IMR-90 (cell line): Measurements from ENCODE around the gene ZNF579.

Experiments used
- CEBPB ChIP-seq: IDR thresholded peaks from 2 replicates; pipeline ENCODE4 v1.6.1; 2012; ENCODE audit warnings: low read depth, low read length, improper control_type of control experiment
- CTCF ChIP-seq: conservative IDR thresholded peaks from 2 replicates; pipeline ENCODE4 v1.5.1; 2012; ENCODE audit warnings: mild to moderate bottlenecking, low read depth, low read length, improper control_type of control experiment
- MAZ ChIP-seq: IDR thresholded peaks from 2 replicates; pipeline ENCODE4 v1.6.1; 2012; ENCODE audit warnings: low read depth, mild to moderate bottlenecking, low read length, improper control_type of control experiment, moderate library complexity, borderline replicate concordance
- POLR2A ChIP-seq: IDR thresholded peaks from 2 replicates; pipeline ENCODE4 v1.6.1; 2012; ENCODE audit warnings: mild to moderate bottlenecking, low read depth, low read length
- RAD21 ChIP-seq: IDR thresholded peaks from 2 replicates; pipeline ENCODE4 v1.6.1; 2012; ENCODE audit warnings: low read length, improper control_type of control experiment
- RCOR1 ChIP-seq: IDR thresholded peaks from 2 replicates; pipeline ENCODE4 v1.6.1; 2012; ENCODE audit warnings: mild to moderate bottlenecking, low read length, improper control_type of control experiment; ENCODE audit not compliant: insufficient replicate concordance
- SMC3 ChIP-seq: fragments of 150-350 bp; IDR thresholded peaks from 2 replicates; pipeline ENCODE4 v1.6.1; 2016; ENCODE audit warnings: low read depth, mild to moderate bottlenecking, antibody characterized with exemption, low read length, moderate library complexity
- USF2 ChIP-seq: fragments of 150-350 bp; IDR thresholded peaks from 2 replicates; pipeline ENCODE4 v1.6.1; 2017; ENCODE audit warnings: mild to moderate bottlenecking, antibody characterized with exemption, low read length, low read depth

- TF ChIP-seq CTCF (no peak), SMC3 (no peak), POLR2A (no peak), RAD21 (no peak), MAZ (no peak), RCOR1 (no peak), CEBPB (no peak), USF2 (no peak)
Observed at GRCh38 chr19:55535965-55536350, 44.7 kb downstream of the ZNF579 start.
